HEK293 (cell line): ENCODE data around the gene TBC1D13.

ENCODE experiments used
- CTCF ChIP-seq: fragments of 450-650 bp; formaldehyde crosslinking; IDR thresholded peaks from 2 replicates; pipeline ENCODE4 v1.5.1; 2016; ENCODE audit warnings: missing biosample characterization, missing genetic modification characterization
- EGR2 ChIP-seq: fragments of 450-650 bp; formaldehyde crosslinking; IDR thresholded peaks from 2 replicates; pipeline ENCODE4 v1.5.1; 2016; ENCODE audit warnings: low read depth, missing biosample characterization, missing genetic modification characterization
- KLF17 ChIP-seq: fragments of 450-650 bp; formaldehyde crosslinking; IDR thresholded peaks from 2 replicates; pipeline ENCODE4 v1.5.1; 2016; ENCODE audit warnings: missing biosample characterization, missing genetic modification characterization
- MEIS1 ChIP-seq: sonication (generic); formaldehyde crosslinking; IDR thresholded peaks from 2 replicates; pipeline ENCODE4 v1.8.1; 2022; ENCODE audit warnings: missing genetic modification reagents, mild to moderate bottlenecking, borderline replicate concordance
- PRDM10 ChIP-seq: fragments of 450-650 bp; formaldehyde crosslinking; IDR thresholded peaks from 2 replicates; pipeline ENCODE4 v1.5.1; 2016; ENCODE audit warnings: missing biosample characterization, missing genetic modification characterization
- PRDM6 ChIP-seq: fragments of 450-650 bp; formaldehyde crosslinking; IDR thresholded peaks from 2 replicates; pipeline ENCODE4 v1.5.1; 2017; ENCODE audit warnings: missing biosample characterization, missing genetic modification characterization
- ZBTB21 ChIP-seq: fragments of 450-650 bp; formaldehyde crosslinking; IDR thresholded peaks from 2 replicates; pipeline ENCODE4 v1.5.1; 2017; ENCODE audit warnings: missing biosample characterization, missing genetic modification characterization
- ZFHX2 ChIP-seq: fragments of 450-650 bp; formaldehyde crosslinking; conservative IDR thresholded peaks from 2 replicates; pipeline ENCODE4 v1.5.1; 2016; ENCODE audit warnings: missing biosample characterization, missing genetic modification characterization
- ZFP3 ChIP-seq: fragments of 450-650 bp; formaldehyde crosslinking; IDR thresholded peaks from 2 replicates; pipeline ENCODE4 v1.5.1; 2016; ENCODE audit warnings: low read depth, missing biosample characterization, missing genetic modification characterization
- ZNF112 ChIP-seq: fragments of 450-650 bp; formaldehyde crosslinking; IDR thresholded peaks from 2 replicates; pipeline ENCODE4 v1.5.0; 2017; ENCODE audit warnings: missing biosample characterization, missing genetic modification characterization
- ZNF221 ChIP-seq: fragments of 450-650 bp; formaldehyde crosslinking; IDR thresholded peaks from 2 replicates; pipeline ENCODE4 v1.5.1; 2017; ENCODE audit warnings: missing biosample characterization, missing genetic modification characterization, borderline replicate concordance
- ZNF302 ChIP-seq: fragments of 450-650 bp; formaldehyde crosslinking; IDR thresholded peaks from 2 replicates; pipeline ENCODE4 v1.5.1; 2016; ENCODE audit warnings: missing biosample characterization, missing genetic modification characterization, low read depth
- ZNF311 ChIP-seq: fragments of 450-650 bp; formaldehyde crosslinking; IDR thresholded peaks from 2 replicates; pipeline ENCODE4 v1.5.1; 2017; ENCODE audit warnings: missing biosample characterization, missing genetic modification characterization, borderline replicate concordance
- ZNF341 ChIP-seq: fragments of 450-650 bp; formaldehyde crosslinking; IDR thresholded peaks from 2 replicates; pipeline ENCODE4; 2016; ENCODE audit warnings: low read depth, missing biosample characterization, missing genetic modification characterization
- ZNF580 ChIP-seq: fragments of 450-650 bp; formaldehyde crosslinking; IDR thresholded peaks from 2 replicates; pipeline ENCODE4 v1.5.1; 2016; ENCODE audit warnings: missing biosample characterization, missing genetic modification characterization
- ZNF670 ChIP-seq: fragments of 450-650 bp; formaldehyde crosslinking; IDR thresholded peaks from 2 replicates; pipeline ENCODE4 v1.5.1; 2016; ENCODE audit warnings: missing biosample characterization, missing genetic modification characterization, low read depth
- ZNF785 ChIP-seq: fragments of 450-650 bp; formaldehyde crosslinking; IDR thresholded peaks from 2 replicates; pipeline ENCODE4 v1.5.1; 2016; ENCODE audit warnings: missing biosample characterization, missing genetic modification characterization

TBC1D13 gene

GRCh38 chr9:128821584-128822406 lies 34.7 kb downstream of the TBC1D13 start (continued):
- TF ChIP-seq ZNF785, result no peak
- 0 out of 2 replicates have a peak, but pooled peaks have one; percentile 12 for TF ChIP-seq EGR2 (tag by site-specific recombination)
- no peak for TF ChIP-seq ZNF670 (tag by site-specific recombination)
- TF ChIP-seq ZNF302 (tag by site-specific recombination), result no peak
- TF ChIP-seq KLF17, result no peak
- no peak for TF ChIP-seq PRDM6 (tag by site-specific recombination)
- TF ChIP-seq ZNF221 (tag by site-specific recombination), result no peak
- TF ChIP-seq PRDM10 (tag by site-specific recombination), result no peak
- no peak for TF ChIP-seq ZNF341
- TF ChIP-seq ZNF112 (tag by site-specific recombination), result no peak
- no peak for TF ChIP-seq ZNF311 (tag by site-specific recombination)
- no peak for TF ChIP-seq ZFP3 (tag by site-specific recombination)
- TF ChIP-seq CTCF (tag by site-specific recombination), result no peak
- peak; percentile 17; the same call in 1 of the 2 replicates for TF ChIP-seq ZFHX2 (tag by site-specific recombination)
- no peak for TF ChIP-seq ZBTB21 (tag by site-specific recombination)
- no peak for TF ChIP-seq ZNF580 (tag by site-specific recombination)
- no peak for TF ChIP-seq MEIS1 (CRISPR knock-in tag)
